Breast epithelium (tissue), 3 donors: Measurements from ENCODE around the gene MEG3.

Experiments used
- POLR2A ChIP-seq: fragments of 450-650 bp; IDR thresholded peaks from one replicate; pipeline ENCODE4 v1.6.1; 2016; ENCODE audit warnings: antibody characterized with exemption, mild to moderate bottlenecking, moderate library complexity
- POLR2AphosphoS5 ChIP-seq, 3 donors: sonication (generic); formaldehyde crosslinking; IDR thresholded peaks; one replicate each; pipeline ENCODE4 v1.6.1; 2017; ENCODE audit warnings: antibody characterized with exemption in 3 of 3
- TF ChIP-seq, protein P1 (sequence below), 3 donors: fragments of 450-650 bp; IDR thresholded peaks; one replicate each; pipeline ENCODE4 v1.5.1; 2016 to 2017; ENCODE audit warnings: antibody characterized with exemption in 3 of 3, mild to moderate bottlenecking in 3 of 3, moderate library complexity in 3 of 3

DNA sequence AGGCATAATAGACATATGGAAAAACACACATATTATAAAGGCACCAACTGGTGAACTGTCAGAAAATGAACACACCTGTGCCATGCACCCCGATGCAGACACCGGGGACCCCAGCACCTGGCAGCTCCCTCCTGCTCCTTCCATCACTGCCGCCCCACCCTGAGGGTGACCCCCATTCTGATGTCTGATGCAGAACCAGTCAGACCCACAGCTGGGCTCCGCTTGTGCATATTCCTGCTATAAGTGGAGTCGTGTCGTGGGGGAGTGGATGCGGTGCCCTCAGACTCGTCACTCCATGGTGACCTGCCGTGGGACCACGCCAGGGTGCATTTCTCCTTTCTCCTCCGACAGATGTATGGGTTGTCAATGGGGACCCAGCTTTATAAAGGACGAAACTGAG, 45.7 kb upstream of the MEG3 start:
- TF ChIP-seq, protein P1, sequence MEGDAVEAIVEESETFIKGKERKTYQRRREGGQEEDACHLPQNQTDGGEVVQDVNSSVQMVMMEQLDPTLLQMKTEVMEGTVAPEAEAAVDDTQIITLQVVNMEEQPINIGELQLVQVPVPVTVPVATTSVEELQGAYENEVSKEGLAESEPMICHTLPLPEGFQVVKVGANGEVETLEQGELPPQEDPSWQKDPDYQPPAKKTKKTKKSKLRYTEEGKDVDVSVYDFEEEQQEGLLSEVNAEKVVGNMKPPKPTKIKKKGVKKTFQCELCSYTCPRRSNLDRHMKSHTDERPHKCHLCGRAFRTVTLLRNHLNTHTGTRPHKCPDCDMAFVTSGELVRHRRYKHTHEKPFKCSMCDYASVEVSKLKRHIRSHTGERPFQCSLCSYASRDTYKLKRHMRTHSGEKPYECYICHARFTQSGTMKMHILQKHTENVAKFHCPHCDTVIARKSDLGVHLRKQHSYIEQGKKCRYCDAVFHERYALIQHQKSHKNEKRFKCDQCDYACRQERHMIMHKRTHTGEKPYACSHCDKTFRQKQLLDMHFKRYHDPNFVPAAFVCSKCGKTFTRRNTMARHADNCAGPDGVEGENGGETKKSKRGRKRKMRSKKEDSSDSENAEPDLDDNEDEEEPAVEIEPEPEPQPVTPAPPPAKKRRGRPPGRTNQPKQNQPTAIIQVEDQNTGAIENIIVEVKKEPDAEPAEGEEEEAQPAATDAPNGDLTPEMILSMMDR (IDR thresholded peaks at IDR 0.05) = no peak
- TF ChIP-seq POLR2AphosphoS5 (IDR thresholded peaks at IDR 0.05) (no peak), POLR2A (no peak)
